GM23338 (cell line): ENCODE measurements around the gene PARVB. TPM values are rescaled to one million over a fixed set of nuclear protein-coding genes. Genes with fewer than 3 reads are reported as not detected.

Source experiments
- ATAC-seq: fragments of 200-7000 bp; cut with Tn5 transposase; 3 replicates; pipeline ENCODE4 v1.9.1; 2020
- DNase-seq: peaks from one replicate; pipeline ENCODE4 v3.0.0-alpha.2; 2015; ENCODE audit warnings: low spot score
- H2AFZ ChIP-seq: fragments of 200-600 bp; sonication (generic); 2 replicates; pipeline ENCODE4 v1.8.0; 2016; ENCODE audit warnings: antibody characterized with exemption, mild to moderate bottlenecking, moderate library complexity
- H3F3A ChIP-seq: fragments of 200-600 bp; sonication (generic); replicated peaks from 2 replicates; pipeline ENCODE4 v1.8.0; 2017; ENCODE audit warnings: antibody characterized with exemption, mixed run types, low read depth
- H3K27ac ChIP-seq: fragments of 200-600 bp; sonication (generic); 2 replicates; pipeline ENCODE4 v1.6.1; 2016; ENCODE audit warnings: low read depth
- H3K27me3 ChIP-seq: fragments of 200-600 bp; sonication (generic); 2 replicates; pipeline ENCODE4 v1.8.0; 2016; ENCODE audit warnings: mild to moderate bottlenecking, mixed run types, moderate library complexity; ENCODE audit not compliant: insufficient read depth
- H3K36me3 ChIP-seq: fragments of 200-600 bp; sonication (generic); 2 replicates; pipeline ENCODE4 v1.8.0; 2016; ENCODE audit warnings: mild to moderate bottlenecking; ENCODE audit not compliant: insufficient read depth
- H3K4me1 ChIP-seq: fragments of 200-600 bp; sonication (generic); 2 replicates; pipeline ENCODE4 v1.8.0; 2016; ENCODE audit warnings: mild to moderate bottlenecking, moderate library complexity; ENCODE audit not compliant: insufficient read depth
- H3K4me2 ChIP-seq: fragments of 200-600 bp; sonication (generic); 2 replicates; pipeline ENCODE4 v1.7.1; 2017; ENCODE audit warnings: mixed run types
- H3K4me3 ChIP-seq: fragments of 200-600 bp; sonication (generic); 2 replicates; pipeline ENCODE4 v1.6.1; 2016; ENCODE audit warnings: mixed run types
- H3K79me2 ChIP-seq: fragments of 200-600 bp; sonication (generic); replicated peaks from 2 replicates; pipeline ENCODE4 v1.8.0; 2017; ENCODE audit warnings: mild to moderate bottlenecking; ENCODE audit not compliant: insufficient read depth
- H3K9me2 ChIP-seq: fragments of 200-600 bp; sonication (generic); 2 replicates; pipeline ENCODE4 v1.8.0; 2017; ENCODE audit not compliant: insufficient read depth
- H4K20me1 ChIP-seq: fragments of 200-600 bp; sonication (generic); replicated peaks from 2 replicates; pipeline ENCODE4 v1.8.0; 2017; ENCODE audit warnings: mild to moderate bottlenecking; ENCODE audit not compliant: insufficient read depth
- H3K27ac Mint-ChIP-seq: 2 replicates; pipeline ENCODE4 v1.8.0; 2020; ENCODE audit warnings: inconsistent platforms, mild to moderate bottlenecking, moderate library complexity, mixed read lengths
- H3K27me3 Mint-ChIP-seq: 3 replicates; pipeline ENCODE4 v1.8.0; 2022; ENCODE audit warnings: low read depth, mild to moderate bottlenecking, moderate library complexity, mixed read lengths, inconsistent platforms; ENCODE audit not compliant: insufficient read depth, poor library complexity
- H3K36me3 Mint-ChIP-seq: 3 replicates; pipeline ENCODE4 v1.8.0; 2021; ENCODE audit warnings: low read depth, mild to moderate bottlenecking, inconsistent platforms, moderate library complexity, mixed read lengths
- H3K4me1 Mint-ChIP-seq: 3 replicates; pipeline ENCODE4 v1.8.0; 2020; ENCODE audit warnings: mild to moderate bottlenecking, inconsistent platforms, mixed read lengths
- H3K4me3 Mint-ChIP-seq: 3 replicates; pipeline ENCODE4 v1.8.0; 2021; ENCODE audit warnings: moderate library complexity, mild to moderate bottlenecking, inconsistent platforms, mixed read lengths
- H3K9me3 Mint-ChIP-seq: 3 replicates; pipeline ENCODE4 v1.8.0; 2020; ENCODE audit warnings: moderate library complexity, mild to moderate bottlenecking, inconsistent platforms, mixed read lengths
- CREB1 ChIP-seq: fragments of 250-450 bp; sonication (Bioruptor Pico); IDR thresholded peaks from 2 replicates; pipeline ENCODE4 v1.5.0; 2020; ENCODE audit warnings: low read depth, mild to moderate bottlenecking, moderate library complexity
- EZH2 ChIP-seq: fragments of 200-600 bp; sonication (generic); IDR thresholded peaks from one replicate; pipeline ENCODE4 v1.8.0; 2017; ENCODE audit warnings: antibody characterized with exemption, mild to moderate bottlenecking, low read depth; ENCODE audit not compliant: unreplicated experiment
- EZH2phosphoT487 ChIP-seq: fragments of 200-600 bp; sonication (generic); IDR thresholded peaks from one replicate; pipeline ENCODE4 v1.8.1; 2018; ENCODE audit warnings: antibody characterized with exemption; ENCODE audit not compliant: unreplicated experiment
- JUNB ChIP-seq: IDR thresholded peaks from one replicate; pipeline ENCODE4 v1.6.1; 2016; ENCODE audit warnings: antibody characterized with exemption; ENCODE audit not compliant: unreplicated experiment
- NANOG ChIP-seq: IDR thresholded peaks from 2 replicates; pipeline ENCODE4 v1.6.1; 2016; ENCODE audit warnings: antibody characterized with exemption, borderline replicate concordance
- POLR2AphosphoS5 ChIP-seq: IDR thresholded peaks from 2 replicates; pipeline ENCODE4 v1.6.1; 2016; ENCODE audit warnings: antibody characterized with exemption, low read depth
- REST ChIP-seq: IDR thresholded peaks from one replicate; pipeline ENCODE4 v1.6.1; 2018; ENCODE audit warnings: antibody characterized with exemption; ENCODE audit not compliant: unreplicated experiment
- ZNF114 ChIP-seq: fragments of 250-450 bp; sonication (Bioruptor Pico); IDR thresholded peaks from 2 replicates; pipeline ENCODE4 v1.5.0; 2020; ENCODE audit warnings: mild to moderate bottlenecking, moderate library complexity
- ZNF462 ChIP-seq: fragments of 250-450 bp; sonication (Bioruptor Pico); IDR thresholded peaks from 2 replicates; pipeline ENCODE4 v1.5.0; 2020; ENCODE audit warnings: mild to moderate bottlenecking, moderate library complexity
- polyA plus RNA-seq: library from polyadenylated mRNA; unstranded; fragments of >200 nt; fragmentation: Nextera tagmentation; extraction: Ambion mirVana; gene quantifications from 2 replicates; pipeline ENCODE4 v1.2.1, GENCODE V29; 2016
- total RNA-seq: library from RNA; depleted of rRNA; stranded (reverse); fragments of >200 nt; shearing (Covaris generic); gene quantifications from 2 replicates; pipeline ENCODE4 v1.2.3, GENCODE V29; 2014

PARVB gene
- total and polyA plus RNA-seq, 2 experiments from 2014 or later, result 4.3 to 7.7 TPM

- no peak overlapping the region for H3K27ac Mint-ChIP-seq
These were observed 76.3 kb downstream of the PARVB start for GRCh38 chr22:44100411-44100810.

GRCh38 chr22:44102121-44102520 is 78.0 kb downstream of the PARVB start:
- no peak overlapping the region for H3K27ac Mint-ChIP-seq
- ATAC-seq (no peak), DNase-seq (no peak)
- H3K4me1 Mint-ChIP-seq, result peaks cover 10% of the 10 kb centered on the region
- Histone ChIP-seq H3K27ac (no peak overlapping the region), H3K27me3 (no peaks in the 10 kb centered on the region), H3K4me1 (peaks cover 9% of the 10 kb centered on the region), H3K79me2 (no peaks in the 10 kb centered on the region), H3K36me3 (no peaks in the 10 kb centered on the region), H4K20me1 (no peaks in the 10 kb centered on the region), H3K4me2 (no peak overlapping the region), H2AFZ (no peak overlapping the region), H3F3A (no peaks in the 10 kb centered on the region), H3K4me3 (no peak overlapping the region), H3K9me2 (no peaks in the 10 kb centered on the region)
- peaks cover 35% of the 10 kb centered on the region for H3K36me3 Mint-ChIP-seq
- H3K27me3 Mint-ChIP-seq, result peaks cover 12% of the 10 kb centered on the region
- H3K4me3 Mint-ChIP-seq, result no peak overlapping the region
- H3K9me3 Mint-ChIP-seq, result peaks cover 20% of the 10 kb centered on the region
- TF ChIP-seq EZH2phosphoT487, result no peak
- no peak for TF ChIP-seq REST
- TF ChIP-seq JUNB, result no peak
- TF ChIP-seq POLR2AphosphoS5, result no peak
- no peak for TF ChIP-seq NANOG
- no peak for TF ChIP-seq EZH2
- no peak for TF ChIP-seq ZNF462 (CRISPR knock-in tag)
- no peak for TF ChIP-seq ZNF114
- no peak for TF ChIP-seq CREB1 (CRISPR knock-in tag)

More at GRCh38 chr22:44100411-44100810, 76.3 kb downstream of the PARVB start:
- DNase-seq (no peak), ATAC-seq (no peak)
- Histone ChIP-seq H2AFZ (no peak overlapping the region), H3K4me3 (no peak overlapping the region), H4K20me1 (no peaks in the 10 kb centered on the region), H3F3A (no peaks in the 10 kb centered on the region), H3K36me3 (no peaks in the 10 kb centered on the region; the same call in 1 of the 2 replicates), H3K79me2 (no peaks in the 10 kb centered on the region), H3K27ac (no peak overlapping the region), H3K4me2 (no peak overlapping the region), H3K27me3 (no peaks in the 10 kb centered on the region), H3K4me1 (no peaks in the 10 kb centered on the region), H3K9me2 (no peaks in the 10 kb centered on the region)
- Mint-ChIP-seq H3K4me3 (no peak overlapping the region), H3K36me3 (peaks cover 32% of the 10 kb centered on the region), H3K9me3 (peaks cover 18% of the 10 kb centered on the region), H3K27me3 (peaks cover 9% of the 10 kb centered on the region), H3K4me1 (peaks cover 4% of the 10 kb centered on the region; the same call in 1 of the 3 replicates)
- TF ChIP-seq JUNB, result no peak
- TF ChIP-seq CREB1 (CRISPR knock-in tag), result no peak
- no peak for TF ChIP-seq EZH2
